Ammon's horn (tissue), 1 donor: Measurements from ENCODE around the gene PTH2.

Experiments used
- DNase-seq: peaks from one replicate; pipeline ENCODE4 v3.0.0-alpha.2; 2016; ENCODE audit warnings: low spot score

Gene PTH2

GRCh38 chr19:49409441-49410029, 13.7 kb downstream of the PTH2 start:
- DNase-seq: no peak

GRCh38 chr19:49408816-49409440, 14.3 kb downstream of the PTH2 start:
- DNase-seq: no peak

DNA sequence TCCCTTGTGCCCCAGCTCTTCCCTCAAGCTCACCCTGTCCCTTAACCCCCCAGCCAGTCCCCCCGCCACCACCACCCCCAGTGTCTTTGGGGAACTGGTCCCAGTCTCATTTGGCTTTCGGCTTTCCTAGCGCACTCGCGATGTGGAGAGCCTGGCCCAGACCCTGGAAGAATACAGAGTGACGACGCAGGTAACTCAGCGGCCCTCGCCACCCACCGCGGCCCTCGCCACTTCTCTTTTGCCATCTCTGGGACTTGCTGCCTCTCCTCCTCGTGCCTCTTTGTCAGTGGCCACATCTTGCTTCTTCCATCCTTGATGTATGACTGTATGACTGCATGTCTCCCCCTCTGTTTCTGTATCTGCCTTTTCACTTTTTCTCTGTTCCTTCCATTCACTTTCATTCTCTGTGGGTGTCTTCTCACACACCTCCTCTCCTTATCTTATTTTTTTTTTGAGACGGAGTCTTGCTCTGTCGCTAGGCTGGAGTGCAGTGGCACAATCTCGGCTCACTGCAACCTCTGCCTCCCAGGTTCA, 15.7 kb downstream of the PTH2 start:
- no peak for DNase-seq

GRCh38 chr19:49407079-49407478, 16.2 kb downstream of the PTH2 start:
- DNase-seq: no peak

- no peak for DNase-seq
These were observed 19.6 kb downstream of the PTH2 start for GRCh38 chr19:49403404-49404187.

DNA sequence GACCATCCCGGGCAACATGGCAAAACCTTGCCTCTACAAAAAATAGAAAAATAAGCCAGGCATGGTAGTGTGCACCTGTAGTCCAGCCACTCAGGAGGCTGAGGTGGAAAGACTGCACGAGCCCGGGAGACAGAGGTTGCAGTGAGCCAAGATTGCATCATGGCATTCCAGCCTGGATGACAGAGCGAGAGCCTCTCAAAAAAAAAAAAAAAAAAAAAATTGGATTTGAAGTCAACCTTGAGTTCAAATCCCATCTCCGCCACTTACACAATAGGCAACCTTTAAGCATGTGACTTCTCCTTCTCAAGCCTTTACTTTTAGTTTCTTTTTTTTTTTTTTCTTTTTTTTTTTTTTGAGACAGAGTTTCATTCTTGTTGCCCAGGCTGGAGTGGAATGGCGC, 23.2 kb downstream of the PTH2 start:
- no peak for DNase-seq

GRCh38 chr19:49398931-49399330, 24.3 kb downstream of the PTH2 start:
- no peak for DNase-seq

DNA sequence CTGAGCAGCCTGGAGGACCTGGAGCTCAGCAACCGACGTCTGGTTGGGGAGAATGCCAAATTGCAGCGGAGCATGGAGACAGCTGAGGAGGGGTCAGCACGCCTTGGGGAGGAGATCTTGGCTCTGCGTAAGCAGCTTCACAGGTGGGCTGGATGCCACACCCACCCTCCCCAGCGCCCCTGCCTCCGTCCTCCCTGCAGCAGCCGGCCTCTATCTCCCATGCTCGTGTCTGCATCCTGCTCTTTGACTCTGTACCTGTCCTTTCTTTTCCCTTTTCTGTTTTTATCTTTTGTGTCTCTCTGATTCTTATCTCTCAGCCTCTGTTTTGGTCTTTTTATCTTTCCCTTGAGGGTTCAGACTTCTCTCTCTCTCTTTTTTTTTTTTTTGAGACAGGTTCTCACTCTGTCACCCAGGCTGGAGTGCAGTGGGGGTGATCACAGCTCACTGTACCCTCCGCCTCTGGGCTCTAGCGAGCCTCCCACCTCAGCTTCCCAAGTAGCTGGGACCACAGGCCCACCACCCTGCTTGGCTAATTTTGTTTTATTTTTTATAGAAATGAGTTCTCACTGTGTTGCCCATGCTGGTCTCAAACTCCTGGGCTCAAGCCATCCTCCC, 25.1 kb downstream of the PTH2 start:
- DNase-seq: no peak

GRCh38 chr19:49396738-49397505, 26.3 kb downstream of the PTH2 start:
- DNase-seq: no peak

DNA sequence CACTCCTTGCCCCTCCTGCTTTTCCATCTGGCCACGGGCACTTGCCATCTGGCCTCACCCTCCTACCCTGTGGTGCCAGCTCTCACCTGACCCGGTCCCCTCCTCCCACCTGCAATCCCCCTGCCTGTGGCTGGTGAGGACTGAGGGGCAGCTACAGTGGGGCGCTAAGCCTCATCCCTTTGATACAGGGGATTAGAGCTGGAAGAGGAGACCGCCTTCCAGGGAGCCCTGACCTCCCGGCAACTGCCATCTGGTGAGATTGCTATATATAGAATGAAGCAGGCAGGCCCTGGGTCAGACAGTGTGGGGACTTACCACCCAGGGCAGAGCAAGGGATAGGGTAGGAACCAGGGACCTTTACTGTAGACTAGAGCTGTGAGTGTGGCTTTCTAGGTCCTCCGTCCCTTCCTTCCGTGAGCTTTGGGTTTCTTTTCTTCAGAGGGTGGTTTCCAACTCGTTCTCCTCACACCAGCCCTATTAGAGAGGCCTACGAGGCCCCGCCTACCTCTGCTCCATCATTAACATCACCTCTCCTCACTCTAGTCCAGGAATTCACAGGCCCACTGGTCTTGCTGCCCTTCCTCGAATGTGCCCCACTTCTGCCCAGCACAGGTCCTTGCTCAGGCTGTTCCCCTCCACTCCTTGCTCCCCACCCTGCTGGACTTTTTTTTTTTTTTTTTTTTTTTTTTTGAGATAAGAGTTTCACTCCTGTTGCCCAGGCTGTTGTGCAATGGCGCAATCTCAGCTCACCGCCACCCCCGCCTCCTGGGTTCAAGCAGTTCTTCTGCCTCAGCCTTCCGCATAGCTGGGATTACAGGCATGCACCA, 27.4 kb downstream of the PTH2 start:
- DNase-seq: no peak

DNA sequence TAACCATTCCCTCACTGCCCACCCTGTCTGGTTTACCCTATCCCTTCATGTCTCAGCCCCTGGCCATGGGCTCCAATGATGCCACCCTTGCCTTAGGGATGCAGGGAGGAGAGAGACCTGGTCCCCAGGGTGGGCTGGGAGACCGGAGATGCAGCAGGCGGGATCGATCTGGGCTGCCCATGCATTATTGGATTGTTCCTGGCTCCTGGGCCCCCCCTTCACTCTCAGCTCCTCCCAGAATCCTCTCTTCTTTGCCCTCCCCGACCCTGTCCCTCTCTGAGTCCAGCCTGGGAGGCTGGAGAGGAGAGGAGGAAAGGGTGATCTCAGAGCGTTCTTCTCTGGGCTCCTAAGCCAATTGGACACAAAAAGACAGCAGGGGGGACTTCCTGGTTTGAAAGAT, 29.4 kb downstream of the PTH2 start:
- DNase-seq: no peak

DNA sequence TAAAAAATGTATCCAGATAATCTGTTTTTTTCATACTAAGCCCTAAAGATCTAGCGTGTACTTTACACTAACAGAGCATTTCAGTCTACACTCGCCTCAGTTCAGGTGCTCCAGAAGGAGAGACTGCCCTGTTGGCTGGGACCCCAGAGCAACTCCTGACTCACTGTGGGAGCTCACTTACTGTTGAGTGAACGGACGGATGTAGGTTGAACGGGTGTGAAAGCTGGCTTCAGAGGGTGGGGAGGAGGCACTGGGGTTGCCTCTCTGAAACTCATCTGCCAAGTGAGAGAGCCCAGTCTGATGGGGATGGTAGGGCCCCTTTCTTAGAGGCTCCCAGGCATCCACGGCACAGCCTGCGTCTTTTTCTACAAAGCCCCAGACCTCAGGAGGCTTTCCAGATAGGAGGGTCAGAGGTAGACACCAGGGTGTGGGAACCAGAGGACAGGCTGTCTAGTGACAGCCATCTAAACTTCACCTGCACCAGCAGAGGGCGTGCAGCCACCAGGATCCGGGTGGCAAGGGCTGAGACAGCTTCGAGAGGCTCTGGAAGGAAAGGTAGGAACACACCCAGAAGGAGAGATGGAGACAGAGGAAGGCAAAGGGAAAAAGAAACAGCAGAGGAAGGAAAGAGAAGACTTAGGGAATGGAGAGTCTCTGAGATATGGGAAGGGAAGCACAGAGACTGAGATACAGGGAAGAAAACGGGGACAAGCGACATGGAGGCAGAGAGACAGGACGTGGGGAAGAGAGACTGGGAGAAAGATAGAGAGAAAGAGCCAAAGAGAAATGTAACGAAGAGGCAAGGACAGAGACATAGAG, 31.5 kb downstream of the PTH2 start:
- DNase-seq: peak; percentile 85

- DNase-seq: no peak
These were observed 32.3 kb downstream of the PTH2 start for GRCh38 chr19:49390929-49391359.

- DNase-seq: no peak
These were observed 32.9 kb downstream of the PTH2 start for GRCh38 chr19:49390131-49390928.

GRCh38 chr19:49389406-49389805, 33.8 kb downstream of the PTH2 start:
- no peak for DNase-seq

- DNase-seq: peak; percentile 48
These were observed 35.3 kb downstream of the PTH2 start, which contains the start of gene KASH5 for GRCh38 chr19:49387936-49388372. TSS of gene KASH5 (plus strand) at chr19:49388249. CDS start at chr19:49390884, 2,635 bp downstream.

GRCh38 chr19:49383599-49383998, 39.6 kb downstream of the PTH2 start:
- no peak for DNase-seq

GRCh38 chr19:49382639-49383038, 40.6 kb downstream of the PTH2 start:
- DNase-seq: no peak

- no peak for DNase-seq
These were observed 42.9 kb downstream of the PTH2 start for GRCh38 chr19:49380391-49380790.
